BJ (cell line): ENCODE measurements around the gene TACR2. TPM values are rescaled to one million over a fixed set of nuclear protein-coding genes. Genes with fewer than 3 reads are reported as not detected.

Experiments used
- CTCF ChIA-PET: fragments of 350-600 bp; formaldehyde crosslinking; extraction: SDS; loops from one replicate; lab custom pipeline; 2021; ENCODE audit warnings: antibody characterized with exemption, inconsistent platforms; lab: Yijun Ruan, JAX
- POLR2A ChIA-PET: fragments of 300-600 bp; sonication (Branson Sonifier 250); formaldehyde crosslinking; extraction: SDS; loops from one replicate; lab custom pipeline; 2021; ENCODE audit warnings: antibody characterized with exemption; lab: Charles Lee
- DNase-seq: peaks from one replicate; pipeline ENCODE4 v3.0.0-alpha.2; 2011; ENCODE audit warnings: low read depth
- H3K27me3 ChIP-seq: 2 replicates; pipeline ENCODE4 v1.6.0; 2011; ENCODE audit warnings: low read length; ENCODE audit not compliant: control insufficient read depth, insufficient read depth
- H3K36me3 ChIP-seq: 2 replicates; pipeline ENCODE4 v1.5.1; 2011; ENCODE audit warnings: low read length; ENCODE audit not compliant: control insufficient read depth, insufficient read depth
- H3K4me3 ChIP-seq: 2 replicates; pipeline ENCODE4 v1.5.1; 2011; ENCODE audit warnings: low read depth, mild to moderate bottlenecking, control low read depth, low read length
- CTCF ChIP-seq: IDR thresholded peaks from 2 replicates; pipeline ENCODE4 v1.5.1; 2011; ENCODE audit warnings: low read depth, mild to moderate bottlenecking, control low read depth, inconsistent platforms, low read length, moderate library complexity; ENCODE audit not compliant: insufficient read depth
- polyA plus RNA-seq: library from polyadenylated mRNA; depleted of rRNA; stranded (reverse); fragments of >200 nt; gene quantifications from 2 replicates; pipeline ENCODE4 v1.2.3, GENCODE V29; 2011

The TACR2 gene
- polyA plus RNA-seq, 1 experiment = 0.09 TPM

- ChIA-PET POLR2A (no interaction called here), CTCF (interaction anchor here (0.6 to 2.2 kb wide), 5 partner anchors 10 to 165 kb away, joined by 3 to 13 read pairs (median 3); no protein-coding TSS in a partner anchor)
- TF ChIP-seq CTCF = no peak
- Histone ChIP-seq H3K27me3 (no peaks in the 10 kb centered on the region), H3K36me3 (peaks cover 21% of the 10 kb centered on the region), H3K4me3 (no peak overlapping the region)
- DNase-seq = no peak
Measured at GRCh38 chr10:69403066-69403465, 13.7 kb downstream of the TACR2 start.

GRCh38 chr10:69402386-69402785 is 14.3 kb downstream of the TACR2 start:
- ChIA-PET CTCF (interaction anchor here (0.7 kb wide), 1 partner anchor 165 kb away, joined by 3 read pairs; no protein-coding TSS in a partner anchor), POLR2A (no interaction called here)

GRCh38 chr10:69401416-69401815 is 15.3 kb downstream of the TACR2 start:
- no peak for DNase-seq
- Histone ChIP-seq H3K27me3 (no peaks in the 10 kb centered on the region), H3K4me3 (no peak overlapping the region), H3K36me3 (peaks cover 24% of the 10 kb centered on the region)
- ChIA-PET POLR2A (no interaction called here), CTCF (no interaction called here)
- no peak for TF ChIP-seq CTCF

More at GRCh38 chr10:69402386-69402785, 14.3 kb downstream of the TACR2 start:
- DNase-seq = no peak
- TF ChIP-seq CTCF = no peak
- H3K27me3 ChIP-seq = no peaks in the 10 kb centered on the region
- peaks cover 21% of the 10 kb centered on the region for H3K36me3 ChIP-seq
- no peak overlapping the region for H3K4me3 ChIP-seq

DNA sequence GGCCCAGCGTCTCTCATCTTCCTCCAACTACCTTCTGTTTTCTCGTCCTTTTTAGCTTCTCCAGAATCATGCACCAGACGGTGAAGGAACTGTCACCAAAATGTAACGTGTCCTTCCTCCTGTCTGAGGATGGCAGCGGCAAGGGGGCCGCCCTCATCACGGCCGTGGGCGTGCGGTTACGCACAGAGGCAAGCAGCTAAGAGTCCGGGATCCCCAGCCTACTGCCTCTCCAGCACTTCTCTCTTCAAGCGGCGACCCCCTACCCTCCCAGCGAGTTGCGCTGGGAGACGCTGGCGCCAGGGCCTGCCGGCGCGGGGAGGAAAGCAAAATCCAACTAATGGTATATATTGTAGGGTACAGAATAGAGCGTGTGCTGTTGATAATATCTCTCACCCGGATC is 15.8 kb downstream of the TACR2 start:
- Histone ChIP-seq H3K4me3 (no peak overlapping the region), H3K27me3 (no peaks in the 10 kb centered on the region), H3K36me3 (peaks cover 24% of the 10 kb centered on the region)
- POLR2A ChIA-PET = no interaction called here
- TF ChIP-seq CTCF = no peak
- DNase-seq = no peak
- CTCF ChIA-PET = no interaction called here

DNA sequence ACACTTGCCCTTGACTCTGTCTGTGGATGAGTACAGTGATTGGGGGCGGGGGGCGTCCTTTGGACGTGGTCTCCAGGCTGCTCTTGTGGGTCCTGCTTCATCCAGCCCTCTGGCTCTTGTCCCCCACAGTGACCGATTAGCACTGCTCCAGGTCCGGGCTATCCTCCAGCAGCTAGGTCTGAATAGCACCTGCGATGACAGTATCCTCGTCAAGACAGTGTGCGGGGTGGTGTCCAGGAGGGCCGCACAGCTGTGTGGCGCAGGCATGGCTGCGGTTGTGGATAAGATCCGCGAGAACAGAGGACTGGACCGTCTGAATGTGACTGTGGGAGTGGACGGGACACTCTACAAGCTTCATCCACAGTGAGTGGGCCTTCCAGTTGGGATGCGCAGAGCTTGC is 18.3 kb downstream of the TACR2 start:
- Histone ChIP-seq H3K36me3 (peaks cover 32% of the 10 kb centered on the region), H3K27me3 (no peaks in the 10 kb centered on the region), H3K4me3 (no peak overlapping the region)
- ChIA-PET CTCF (interaction anchor here (0.8 to 3.2 kb wide), 2 partner anchors 9 to 160 kb away, joined by 3 to 11 read pairs; no protein-coding TSS in a partner anchor), POLR2A (interaction anchor here (0.6 kb wide), 1 partner anchor 10 kb away, joined by 4 read pairs; no protein-coding TSS in a partner anchor)
- no peak for DNase-seq
- no peak for TF ChIP-seq CTCF
